GM19328 (cell line): ENCODE data around the gene GPR55.

Experiments used
- ATAC-seq: cut with Tn5 transposase; IDR thresholded peaks from one replicate; pipeline ENCODE4 v1.9.1; 2021; ENCODE audit warnings: mild to moderate bottlenecking, moderate library complexity; ENCODE audit not compliant: unreplicated experiment

Gene GPR55

GRCh38 chr2:230919681-230920080, 5.4 kb downstream of the GPR55 start:
- no peak for ATAC-seq

- no peak for ATAC-seq
Observed at GRCh38 chr2:230919240-230919639, 5.8 kb downstream of the GPR55 start.

- ATAC-seq: no peak
Observed at GRCh38 chr2:230916218-230916617, 8.8 kb downstream of the GPR55 start.

- ATAC-seq: no peak
Observed at GRCh38 chr2:230915319-230915718, 9.7 kb downstream of the GPR55 start.

- ATAC-seq: no peak
Observed at GRCh38 chr2:230914886-230915285, 10.2 kb downstream of the GPR55 start.

GRCh38 chr2:230913406-230914143, 11.5 kb downstream of the GPR55 start:
- ATAC-seq: no peak

GRCh38 chr2:230912724-230913123, 12.3 kb downstream of the GPR55 start:
- no peak for ATAC-seq

GRCh38 chr2:230912046-230912445, 13.0 kb downstream of the GPR55 start:
- no peak for ATAC-seq

GRCh38 chr2:230910546-230911177, 14.4 kb downstream of the GPR55 start:
- no peak for ATAC-seq

- no peak for ATAC-seq
Observed at GRCh38 chr2:230909841-230910545, 15.0 kb downstream of the GPR55 start.

- no peak for ATAC-seq
Observed at GRCh38 chr2:230908595-230909191, 16.3 kb downstream of the GPR55 start.

GRCh38 chr2:230908092-230908594, 16.9 kb downstream of the GPR55 start:
- no peak for ATAC-seq

- ATAC-seq: no peak
Observed at GRCh38 chr2:230907361-230908091, 17.5 kb downstream of the GPR55 start.

- ATAC-seq: no peak
Observed at GRCh38 chr2:230906471-230907230, 18.4 kb downstream of the GPR55 start.

- no peak for ATAC-seq
Observed at GRCh38 chr2:230905448-230906421, 19.3 kb downstream of the GPR55 start.

GRCh38 chr2:230904856-230905447, 20.1 kb downstream of the GPR55 start:
- no peak for ATAC-seq

GRCh38 chr2:230903231-230904150, 21.6 kb downstream of the GPR55 start:
- no peak for ATAC-seq
